HepG2 (cell line): ENCODE results near the gene ZDHHC16. TPM values are rescaled to one million over a fixed set of nuclear protein-coding genes. Genes with fewer than 3 reads are reported as not detected.

Experiments
- ARID4A ChIP-seq: sonication (generic); formaldehyde crosslinking; IDR thresholded peaks from 2 replicates; pipeline ENCODE4 v1.5.0; 2020; ENCODE audit warnings: mild to moderate bottlenecking, missing genetic modification reagents, borderline replicate concordance
- GATA4 ChIP-seq: sonication (generic); IDR thresholded peaks from 2 replicates; pipeline ENCODE4 v1.6.1; 2016; ENCODE audit warnings: antibody characterized with exemption, low read depth, borderline replicate concordance
- KLF16 ChIP-seq, 2 experiments: sonication (generic) in 1 of 2; formaldehyde crosslinking in 1 of 2; IDR thresholded peaks; 2 replicates each; pipeline versions ENCODE4 v1.6.1 to v1.8.0; 2016 to 2023; ENCODE audit warnings: missing genetic modification reagents in 2 of 2, missing compliant biosample characterization in 1 of 2
- MATR3 ChIP-seq: sonication (generic); formaldehyde crosslinking; IDR thresholded peaks from 2 replicates; pipeline ENCODE4 v1.4.0; 2020; ENCODE audit warnings: missing genetic modification reagents
- MAZ ChIP-seq, 2 experiments: sonication (generic) in 1 of 2; formaldehyde crosslinking in 1 of 2; IDR thresholded peaks; 2 replicates each; pipeline versions ENCODE4 v1.5.0 to v1.6.1; 2012 to 2020; ENCODE audit warnings: low read depth in 2 of 2, mild to moderate bottlenecking in 2 of 2, borderline replicate concordance in 1 of 2, improper control_type of control experiment in 1 of 2, low read length in 1 of 2, missing genetic modification reagents in 1 of 2, moderate library complexity in 1 of 2
- MXD4 ChIP-seq: IDR thresholded peaks from 2 replicates; pipeline ENCODE4 v1.6.1; 2016; ENCODE audit warnings: mild to moderate bottlenecking, missing biosample characterization, missing genetic modification reagents
- RXRA ChIP-seq: sonication (generic); formaldehyde crosslinking; IDR thresholded peaks from 2 replicates; pipeline ENCODE4 v1.5.1; 2020; ENCODE audit warnings: missing genetic modification reagents
- SOX13 ChIP-seq, 3 experiments: fragments of 450-650 bp in 1 of 3; sonication (generic) in 1 of 3; formaldehyde crosslinking in 1 of 3; IDR thresholded peaks in 2 of 3; conservative IDR thresholded peaks in 1 of 3; 2 replicates each; pipeline versions ENCODE4 v1.5.0 to v1.6.1; 2016 to 2020; ENCODE audit warnings: antibody characterized with exemption in 1 of 3, mild to moderate bottlenecking in 1 of 3, missing compliant biosample characterization in 1 of 3, missing genetic modification reagents in 1 of 3, moderate library complexity in 1 of 3
- SP1 ChIP-seq, 2 experiments: fragments of 450-650 bp in 1 of 2; sonication (generic) in 1 of 2; formaldehyde crosslinking in 1 of 2; IDR thresholded peaks; 2 replicates each; pipeline versions ENCODE4 v1.4.0 to v1.6.1; 2016 to 2020; ENCODE audit warnings: missing genetic modification reagents in 1 of 2
- SP5 ChIP-seq: IDR thresholded peaks from 2 replicates; pipeline ENCODE4 v1.6.1; 2016; ENCODE audit warnings: low read depth, borderline replicate concordance
- SRSF4 ChIP-seq: fragments of 200-400 bp; formaldehyde crosslinking; IDR thresholded peaks from one replicate; pipeline ENCODE4 v1.6.1; 2018; ENCODE audit warnings: mild to moderate bottlenecking, low read depth, low read length, moderate library complexity; ENCODE audit not compliant: poor library complexity, severe bottlenecking
- THAP8 ChIP-seq: sonication (generic); formaldehyde crosslinking; IDR thresholded peaks from 2 replicates; pipeline ENCODE4 v1.5.1; 2020; ENCODE audit warnings: missing genetic modification reagents, mild to moderate bottlenecking, borderline replicate concordance
- ZNF10 ChIP-seq: sonication (generic); formaldehyde crosslinking; IDR thresholded peaks from 2 replicates; pipeline ENCODE4 v1.4.0; 2020; ENCODE audit warnings: mild to moderate bottlenecking, low read depth, missing genetic modification reagents, borderline replicate concordance
- ZNF12 ChIP-seq: sonication (generic); formaldehyde crosslinking; IDR thresholded peaks from 2 replicates; pipeline ENCODE4 v1.5.0; 2020; ENCODE audit warnings: missing genetic modification reagents
- ZNF263 ChIP-seq: sonication (generic); formaldehyde crosslinking; IDR thresholded peaks from 2 replicates; pipeline ENCODE4 v1.4.0; 2020; ENCODE audit warnings: missing genetic modification reagents
- ZNF558 ChIP-seq: sonication (generic); formaldehyde crosslinking; IDR thresholded peaks from 2 replicates; pipeline ENCODE4 v1.9.0; 2022; ENCODE audit warnings: mild to moderate bottlenecking, missing genetic modification reagents, borderline replicate concordance
- ZNF614 ChIP-seq: IDR thresholded peaks from 2 replicates; pipeline ENCODE4 v1.6.1; 2018; ENCODE audit warnings: missing biosample characterization, missing genetic modification reagents, inconsistent platforms, borderline replicate concordance
- ZNF619 ChIP-seq: sonication (generic); formaldehyde crosslinking; IDR thresholded peaks from 2 replicates; pipeline ENCODE4 v1.4.0; 2020; ENCODE audit warnings: mild to moderate bottlenecking, missing genetic modification reagents
- polyA plus RNA-seq, 8 experiments: library from polyadenylated mRNA; depleted of rRNA in 3 of 8; stranded (reverse) in 7 of 8; unstranded in 1 of 8; fragments of >200 nt; fragmentation: Illumina TruSeq in 4 of 8; extraction: Trizol in 4 of 8; gene quantifications; 2 replicates each; pipeline versions ENCODE4 v1.2.1 to v1.2.3, GENCODE V29; 2011 to 2016; ENCODE audit warnings: low read depth in 4 of 8, missing spikeins in 1 of 8, mixed read lengths in 1 of 8; ENCODE audit not compliant: insufficient read depth in 1 of 8
- total RNA-seq, 5 experiments: library from RNA; depleted of rRNA; stranded (reverse); fragments of >200 nt; fragmentation: Illumina TruSeq; extraction: Trizol; gene quantifications; 2 replicates each; pipeline ENCODE4 v1.2.3, GENCODE V29; 2016; ENCODE audit warnings: low read depth in 1 of 5
- TF ChIP-seq, protein P1 (sequence below): sonication (generic); formaldehyde crosslinking; IDR thresholded peaks from 2 replicates; pipeline ENCODE4 v1.5.0; 2020; ENCODE audit warnings: missing genetic modification reagents, mild to moderate bottlenecking, borderline replicate concordance
- TF ChIP-seq, protein P2 (sequence below): sonication (generic); formaldehyde crosslinking; IDR thresholded peaks from 2 replicates; pipeline ENCODE4 v1.4.0; 2020; ENCODE audit warnings: missing genetic modification reagents

Gene ZDHHC16
- total and polyA plus RNA-seq, 2 of the 13 experiments (the other 11 are each of a cell fraction or from before 2014, with no cell fraction given) = 40.8 to 41.8 TPM

DNA sequence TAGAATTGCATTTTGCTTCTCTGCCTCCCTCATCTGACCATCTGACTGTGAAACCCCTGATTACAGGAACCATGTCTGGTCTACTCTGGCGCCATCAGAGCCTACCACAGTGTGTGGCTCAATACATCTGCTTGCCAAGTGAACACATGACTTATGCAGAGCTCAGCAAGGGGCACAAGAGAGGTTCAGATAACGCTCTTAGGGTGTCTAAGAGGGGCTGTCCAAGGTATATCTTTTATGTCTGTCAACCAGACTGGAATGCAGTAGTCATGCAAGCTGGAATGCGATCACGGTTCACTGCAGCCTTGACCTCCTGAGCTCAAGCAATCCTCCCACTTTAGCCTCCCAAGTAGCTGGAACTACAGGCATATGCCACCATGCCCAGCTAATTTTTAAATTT, 34.6 kb upstream of the ZDHHC16 start (continued):
- TF ChIP-seq SRSF4 (no peak), ARID4A (no peak), ZNF619 (CRISPR knock-in tag) (no peak), RXRA (CRISPR knock-in tag) (peak; percentile 67; the same call in 1 of the 2 replicates), KLF16 (CRISPR knock-in tag; IDR thresholded peaks at IDR 0.05) (no peak), SP1 (IDR thresholded peaks at IDR 0.05) (no peak), SP1 (CRISPR knock-in tag; IDR thresholded peaks at IDR 0.05) (no peak), MXD4 (CRISPR knock-in tag) (no peak), SOX13 (IDR thresholded peaks at IDR 0.05) (no peak), SOX13 (CRISPR knock-in tag; conservative IDR thresholded peaks at IDR 0.05 in 1 of 2, IDR thresholded peaks at IDR 0.05 in 1 of 2) (no peak; a peak in 1 of 4 replicates), ZNF10 (no peak), MAZ (IDR thresholded peaks at IDR 0.05; ENCODE audit: borderline replicate concordance, low read depth, low read length) (no peak), MAZ (CRISPR knock-in tag; IDR thresholded peaks at IDR 0.05; ENCODE audit: low read depth) (no peak), THAP8 (CRISPR knock-in tag) (no peak), ZNF12 (no peak), ZNF558 (CRISPR knock-in tag) (no peak), SP5 (0 out of 2 replicates have a peak, but pooled peaks have one; percentile 36), GATA4 (no peak), ZNF614 (peak; percentile 60; the same call in 1 of the 2 replicates), MATR3 (CRISPR knock-in tag) (no peak), ZNF263 (CRISPR knock-in tag) (no peak)
- TF ChIP-seq, protein P1, sequence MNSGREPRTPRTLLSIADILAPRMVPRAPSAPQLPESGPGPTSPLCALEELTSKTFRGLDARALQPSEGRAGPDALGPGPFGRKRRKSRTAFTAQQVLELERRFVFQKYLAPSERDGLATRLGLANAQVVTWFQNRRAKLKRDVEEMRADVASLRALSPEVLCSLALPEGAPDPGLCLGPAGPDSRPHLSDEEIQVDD = no peak
- TF ChIP-seq, protein P2, sequence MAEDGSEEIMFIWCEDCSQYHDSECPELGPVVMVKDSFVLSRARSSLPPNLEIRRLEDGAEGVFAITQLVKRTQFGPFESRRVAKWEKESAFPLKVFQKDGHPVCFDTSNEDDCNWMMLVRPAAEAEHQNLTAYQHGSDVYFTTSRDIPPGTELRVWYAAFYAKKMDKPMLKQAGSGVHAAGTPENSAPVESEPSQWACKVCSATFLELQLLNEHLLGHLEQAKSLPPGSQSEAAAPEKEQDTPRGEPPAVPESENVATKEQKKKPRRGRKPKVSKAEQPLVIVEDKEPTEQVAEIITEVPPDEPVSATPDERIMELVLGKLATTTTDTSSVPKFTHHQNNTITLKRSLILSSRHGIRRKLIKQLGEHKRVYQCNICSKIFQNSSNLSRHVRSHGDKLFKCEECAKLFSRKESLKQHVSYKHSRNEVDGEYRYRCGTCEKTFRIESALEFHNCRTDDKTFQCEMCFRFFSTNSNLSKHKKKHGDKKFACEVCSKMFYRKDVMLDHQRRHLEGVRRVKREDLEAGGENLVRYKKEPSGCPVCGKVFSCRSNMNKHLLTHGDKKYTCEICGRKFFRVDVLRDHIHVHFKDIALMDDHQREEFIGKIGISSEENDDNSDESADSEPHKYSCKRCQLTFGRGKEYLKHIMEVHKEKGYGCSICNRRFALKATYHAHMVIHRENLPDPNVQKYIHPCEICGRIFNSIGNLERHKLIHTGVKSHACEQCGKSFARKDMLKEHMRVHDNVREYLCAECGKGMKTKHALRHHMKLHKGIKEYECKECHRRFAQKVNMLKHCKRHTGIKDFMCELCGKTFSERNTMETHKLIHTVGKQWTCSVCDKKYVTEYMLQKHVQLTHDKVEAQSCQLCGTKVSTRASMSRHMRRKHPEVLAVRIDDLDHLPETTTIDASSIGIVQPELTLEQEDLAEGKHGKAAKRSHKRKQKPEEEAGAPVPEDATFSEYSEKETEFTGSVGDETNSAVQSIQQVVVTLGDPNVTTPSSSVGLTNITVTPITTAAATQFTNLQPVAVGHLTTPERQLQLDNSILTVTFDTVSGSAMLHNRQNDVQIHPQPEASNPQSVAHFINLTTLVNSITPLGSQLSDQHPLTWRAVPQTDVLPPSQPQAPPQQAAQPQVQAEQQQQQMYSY (CRISPR knock-in tag) = no peak
